IPS-15b (cell line): ENCODE results near the gene DLX1.

ENCODE experiments used
- H3K27me3 ChIP-seq: one replicate; pipeline ENCODE4 v1.6.1; 2013; ENCODE audit warnings: low read length; ENCODE audit not compliant: control insufficient read depth, insufficient read depth
- H3K36me3 ChIP-seq: one replicate; pipeline ENCODE4 v1.6.1; 2013; ENCODE audit warnings: low read length; ENCODE audit not compliant: control insufficient read depth, insufficient read depth
- H3K4me1 ChIP-seq: one replicate; pipeline ENCODE4 v1.6.1; 2013; ENCODE audit warnings: mild to moderate bottlenecking, low read length; ENCODE audit not compliant: control insufficient read depth, insufficient read depth
- H3K4me3 ChIP-seq: one replicate; pipeline ENCODE4 v1.5.1; 2013; ENCODE audit warnings: low read depth, low read length
- H3K9ac ChIP-seq: one replicate; pipeline ENCODE4 v1.6.1; 2013; ENCODE audit warnings: low read depth, mild to moderate bottlenecking, low read length
- H3K9me3 ChIP-seq: one replicate; pipeline ENCODE4 v1.6.1; 2013; ENCODE audit warnings: mild to moderate bottlenecking, low read length; ENCODE audit not compliant: control insufficient read depth, insufficient read depth

DLX1 gene

GRCh38 chr2:172083628-172084394, 1.5 kb upstream of the DLX1 start:
- Histone ChIP-seq H3K27me3 (peaks cover 98% of the 10 kb centered on the region), H3K4me3 (peak overlapping the region; percentile 71), H3K9me3 (no peaks in the 10 kb centered on the region), H3K9ac (no peak overlapping the region), H3K4me1 (peaks cover 12% of the 10 kb centered on the region), H3K36me3 (no peaks in the 10 kb centered on the region)

DNA sequence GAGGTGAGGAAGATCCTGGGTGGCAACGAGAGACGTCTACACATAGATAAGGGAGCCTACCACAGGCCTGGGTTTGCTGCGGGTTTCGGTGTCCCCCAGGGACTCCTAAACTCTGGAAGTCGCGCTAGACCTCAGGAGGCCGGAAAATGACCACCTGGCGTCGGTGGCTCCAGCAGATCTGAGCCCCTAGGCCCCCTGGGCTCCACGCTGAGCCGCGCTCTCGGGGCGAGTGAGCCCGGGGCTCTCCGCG, 987 bp upstream of the DLX1 start:
- H3K9ac ChIP-seq: no peak overlapping the region
- peak overlapping the region; percentile 71 for H3K4me3 ChIP-seq
- no peaks in the 10 kb centered on the region for H3K9me3 ChIP-seq
- H3K27me3 ChIP-seq: peaks cover 98% of the 10 kb centered on the region
- no peaks in the 10 kb centered on the region for H3K36me3 ChIP-seq
- H3K4me1 ChIP-seq: peaks cover 12% of the 10 kb centered on the region

DNA sequence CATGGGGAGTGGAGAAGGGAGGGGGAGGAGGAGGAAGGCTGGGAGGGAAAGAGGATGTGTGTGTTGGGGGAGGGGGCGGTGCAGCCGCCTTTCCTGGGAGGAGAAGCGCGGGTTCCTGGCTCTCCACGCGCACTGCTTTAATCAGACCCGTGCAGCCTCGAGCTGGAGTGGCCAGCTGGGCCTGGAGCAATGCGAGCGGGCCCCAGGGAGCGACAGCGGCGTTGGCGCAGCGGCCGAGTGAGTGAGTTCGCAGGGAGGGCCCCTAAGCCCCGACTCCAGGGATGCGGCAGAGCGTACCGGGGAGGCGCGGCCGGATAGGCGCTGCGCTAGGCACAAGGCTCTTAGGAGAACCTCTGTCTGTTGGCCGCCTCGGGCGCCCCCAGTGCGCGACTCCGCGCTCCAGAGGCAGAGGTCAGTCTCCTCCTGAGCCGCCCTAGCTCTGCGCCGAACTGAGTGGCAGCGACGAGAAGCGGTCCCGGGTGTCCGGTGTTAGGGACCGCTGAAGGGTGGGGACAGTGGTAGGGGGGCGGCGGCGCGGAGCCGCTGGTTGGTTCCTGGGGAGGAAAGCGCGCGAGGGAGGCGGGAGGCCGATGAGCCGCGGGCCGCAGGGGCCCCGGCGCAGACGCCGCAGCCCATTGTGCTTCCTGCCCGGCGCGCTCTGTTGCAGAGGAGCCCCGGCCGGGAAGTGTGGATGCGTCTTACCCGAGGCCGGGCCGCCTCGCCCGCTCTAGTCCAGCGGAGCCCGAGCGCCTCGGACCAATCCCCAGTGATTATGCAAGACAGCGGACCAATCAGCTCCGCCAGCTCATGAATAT, 455 bp upstream of the DLX1 start:
- Histone ChIP-seq H3K9ac (no peak overlapping the region), H3K9me3 (no peaks in the 10 kb centered on the region), H3K27me3 (peaks cover 98% of the 10 kb centered on the region), H3K4me3 (peak overlapping the region; percentile 71), H3K36me3 (no peaks in the 10 kb centered on the region), H3K4me1 (peaks cover 12% of the 10 kb centered on the region)

DNA sequence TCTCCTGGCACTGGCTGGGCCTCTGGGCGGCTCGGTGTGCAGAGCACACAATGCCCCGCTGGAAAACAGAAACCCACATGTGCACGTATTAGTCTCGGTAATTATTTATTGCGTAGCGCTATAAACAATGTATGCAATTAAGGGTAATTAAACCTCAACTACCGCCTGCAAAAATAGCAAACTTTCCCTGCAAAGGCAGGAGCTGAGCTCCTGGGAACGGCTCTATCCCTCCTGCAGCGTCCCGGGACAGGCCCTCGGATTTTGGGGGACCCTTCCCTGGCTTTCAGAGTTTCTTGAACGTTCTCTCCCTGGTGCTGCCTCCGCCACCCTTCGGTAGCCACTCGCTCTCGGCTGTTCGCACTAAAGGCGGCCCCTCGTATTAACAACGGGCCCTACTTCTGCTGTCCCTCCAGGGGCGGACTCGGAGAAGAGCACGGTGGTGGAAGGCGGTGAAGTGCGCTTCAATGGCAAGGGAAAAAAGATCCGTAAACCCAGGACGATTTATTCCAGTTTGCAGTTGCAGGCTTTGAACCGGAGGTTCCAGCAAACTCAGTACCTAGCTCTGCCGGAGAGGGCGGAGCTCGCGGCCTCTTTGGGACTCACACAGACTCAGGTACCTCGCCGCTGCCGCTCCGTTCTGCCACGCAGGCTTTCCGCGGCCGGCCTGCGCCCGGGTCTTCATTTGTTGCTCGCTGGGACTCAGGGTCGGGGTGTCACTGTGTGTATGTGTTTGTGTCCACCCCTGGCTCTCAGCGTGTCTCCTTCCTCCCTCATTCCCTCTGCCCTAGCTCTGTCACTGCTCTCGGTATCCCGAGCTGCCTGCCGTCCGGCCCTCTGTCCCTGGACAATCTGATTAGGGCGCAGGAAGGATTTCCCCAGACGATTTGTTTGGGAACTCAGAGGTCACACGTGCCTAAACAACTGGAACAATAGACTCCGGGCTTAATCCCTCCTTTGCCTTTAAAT, 1.2 kb downstream of the DLX1 start:
- H3K9ac ChIP-seq: no peak overlapping the region
- H3K4me3 ChIP-seq: peak overlapping the region; percentile 58
- H3K4me1 ChIP-seq: peaks cover 9% of the 10 kb centered on the region
- peaks cover 98% of the 10 kb centered on the region for H3K27me3 ChIP-seq
- no peaks in the 10 kb centered on the region for H3K36me3 ChIP-seq
- no peaks in the 10 kb centered on the region for H3K9me3 ChIP-seq

- Histone ChIP-seq H3K9me3 (no peaks in the 10 kb centered on the region), H3K9ac (no peak overlapping the region), H3K4me3 (peak overlapping the region; percentile 58), H3K27me3 (peaks cover 98% of the 10 kb centered on the region), H3K4me1 (peaks cover 9% of the 10 kb centered on the region), H3K36me3 (no peaks in the 10 kb centered on the region)
These were observed 2.0 kb downstream of the DLX1 start for GRCh38 chr2:172087207-172087779.

GRCh38 chr2:172087780-172088244, 2.5 kb downstream of the DLX1 start:
- H3K27me3 ChIP-seq: peaks cover 98% of the 10 kb centered on the region
- H3K9me3 ChIP-seq: no peaks in the 10 kb centered on the region
- no peaks in the 10 kb centered on the region for H3K36me3 ChIP-seq
- peaks cover 9% of the 10 kb centered on the region for H3K4me1 ChIP-seq
- H3K4me3 ChIP-seq: peak overlapping the region; percentile 58
- no peak overlapping the region for H3K9ac ChIP-seq

DNA sequence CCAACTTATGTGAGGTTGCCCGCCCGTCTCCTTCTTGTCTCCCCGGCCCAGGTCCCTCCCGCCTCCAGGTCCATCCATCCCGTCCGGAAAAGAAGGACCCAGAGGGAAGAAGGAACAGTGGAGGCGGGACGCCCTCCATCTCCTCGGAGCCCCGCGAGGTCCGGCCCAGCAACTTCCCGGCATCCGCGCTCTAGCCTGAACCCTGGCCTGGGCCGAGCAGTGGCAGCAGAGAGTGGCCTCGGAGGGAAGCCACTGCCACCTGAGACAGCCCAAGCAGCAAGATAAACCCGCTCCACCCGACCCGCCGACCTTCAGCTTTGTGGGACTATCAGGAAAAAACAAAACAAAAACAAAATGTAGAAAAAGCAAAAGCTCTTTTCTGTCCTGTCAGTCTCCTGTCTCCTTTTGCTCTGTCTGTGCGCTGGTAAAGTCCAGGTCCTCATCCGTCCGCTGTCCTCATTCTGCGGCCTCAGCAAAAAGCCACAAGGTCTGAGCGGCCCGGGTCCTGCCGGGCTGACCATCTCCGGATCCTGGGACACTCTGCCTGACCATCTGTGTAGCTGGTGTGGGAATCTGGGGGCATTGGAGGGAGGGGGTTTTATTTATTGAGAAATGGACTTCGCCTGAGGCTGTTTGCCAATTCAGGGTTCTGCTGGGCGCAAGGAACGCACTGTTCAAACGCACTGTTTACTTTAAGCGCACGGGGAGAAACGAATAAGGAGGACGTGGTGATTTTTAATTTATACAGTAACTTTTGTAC, 3.1 kb downstream of the DLX1 start:
- H3K27me3 ChIP-seq: peaks cover 98% of the 10 kb centered on the region
- peak overlapping the region; percentile 58 for H3K4me3 ChIP-seq
- H3K9ac ChIP-seq: no peak overlapping the region
- H3K4me1 ChIP-seq: peaks cover 9% of the 10 kb centered on the region
- H3K36me3 ChIP-seq: no peaks in the 10 kb centered on the region
- H3K9me3 ChIP-seq: no peaks in the 10 kb centered on the region

- Histone ChIP-seq H3K36me3 (no peaks in the 10 kb centered on the region), H3K9ac (no peak overlapping the region), H3K9me3 (no peaks in the 10 kb centered on the region), H3K4me3 (no peak overlapping the region), H3K27me3 (peaks cover 98% of the 10 kb centered on the region), H3K4me1 (peaks cover 3% of the 10 kb centered on the region)
These were observed 3.7 kb downstream of the DLX1 start for GRCh38 chr2:172089005-172089504.

GRCh38 chr2:172089633-172090032, 4.3 kb downstream of the DLX1 start:
- Histone ChIP-seq H3K9me3 (no peaks in the 10 kb centered on the region), H3K27me3 (peaks cover 98% of the 10 kb centered on the region), H3K36me3 (no peaks in the 10 kb centered on the region), H3K4me1 (peaks cover 3% of the 10 kb centered on the region), H3K4me3 (no peak overlapping the region), H3K9ac (no peak overlapping the region)

GRCh38 chr2:172090044-172090961, 5.0 kb downstream of the DLX1 start:
- H3K9me3 ChIP-seq: no peaks in the 10 kb centered on the region
- no peak overlapping the region for H3K9ac ChIP-seq
- no peaks in the 10 kb centered on the region for H3K36me3 ChIP-seq
- H3K27me3 ChIP-seq: peaks cover 100% of the 10 kb centered on the region
- peaks cover 3% of the 10 kb centered on the region for H3K4me1 ChIP-seq
- H3K4me3 ChIP-seq: peak overlapping the region; percentile 37
